EL (cell line): Measurements from ENCODE around the gene GNG4.
A peak's percentile ranks its signal among the peaks of the same experiment; 100 is the strongest.
"Not testable (repeated sequence)": the region's sequence is repeated elsewhere in the genome, so short reads cannot be mapped to it uniquely, and the experiment has no call there.

Experiments
- DNase-seq: peaks from one replicate; pipeline ENCODE4 v3.0.0-alpha.2; 2016

GNG4 gene

DNA sequence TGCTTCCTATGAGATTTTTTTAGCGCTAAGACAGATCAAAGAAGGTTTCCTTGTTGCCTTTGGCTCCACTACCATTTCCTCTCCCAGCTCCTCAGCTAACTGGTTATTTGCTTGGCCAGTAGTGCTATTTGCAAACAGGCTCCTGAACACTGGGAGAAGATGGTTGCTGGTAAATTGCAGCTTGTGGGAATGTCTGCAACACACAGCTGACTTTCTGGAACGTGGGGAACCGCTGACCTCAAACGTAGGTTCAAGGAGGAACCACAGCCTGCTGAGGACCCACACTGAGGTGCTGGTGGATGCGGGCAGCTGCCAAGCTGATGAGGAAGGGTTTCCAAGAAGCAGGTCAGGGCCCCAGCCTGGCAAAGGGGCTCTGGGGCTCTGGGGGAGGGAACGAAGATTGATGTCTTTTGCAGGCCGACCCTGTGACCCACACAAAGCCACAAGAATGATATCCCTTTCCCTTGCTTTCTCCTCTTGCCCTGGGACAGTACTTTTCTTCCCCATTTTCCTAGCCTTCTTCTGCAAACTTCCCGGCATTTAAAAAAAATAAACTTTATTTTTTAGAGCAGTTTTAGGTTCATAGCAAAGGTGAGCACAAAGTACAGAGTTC lies 24.8 kb downstream of the GNG4 start:
- DNase-seq: no peak

DNA sequence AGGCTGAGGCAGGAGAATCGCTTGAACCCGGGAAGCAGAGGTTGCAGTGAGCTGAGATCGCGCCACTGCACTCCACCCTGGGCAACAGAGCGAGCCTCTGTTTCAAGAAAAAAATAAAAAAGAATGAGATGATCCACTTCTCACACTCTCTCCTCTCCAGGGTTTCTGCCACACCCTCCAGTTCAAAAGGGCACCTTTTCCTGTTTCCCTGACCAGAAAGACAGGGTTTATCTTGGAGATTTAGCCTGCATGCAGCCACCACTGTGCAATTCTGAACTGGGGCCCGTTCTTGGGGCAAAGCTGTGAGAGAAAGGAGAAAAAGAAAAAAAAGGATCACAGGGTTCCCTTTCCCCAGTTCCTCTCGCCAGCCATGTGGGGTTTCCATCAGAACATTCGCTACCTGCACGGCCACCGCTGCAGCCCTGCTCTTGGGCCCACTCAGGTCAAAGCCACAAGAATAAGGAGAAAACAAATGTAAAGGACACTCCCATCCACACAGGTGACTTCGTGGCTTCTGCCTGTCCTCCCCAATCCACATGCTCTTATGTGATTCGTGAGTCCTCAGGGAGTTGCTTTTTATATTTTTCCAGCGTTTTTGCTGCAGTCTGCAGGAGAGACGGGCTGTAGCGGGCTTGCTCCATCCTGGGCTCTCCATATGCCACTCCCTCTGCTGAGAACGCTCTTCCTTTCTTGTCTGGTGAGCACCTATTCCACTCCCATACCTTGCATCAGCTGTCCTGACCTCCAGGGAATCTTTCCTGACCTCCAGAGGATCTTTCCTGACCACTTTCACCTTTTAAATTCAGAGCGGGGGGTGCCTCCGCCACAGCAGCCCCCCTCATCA lies 26.4 kb downstream of the GNG4 start:
- no peak for DNase-seq

DNA sequence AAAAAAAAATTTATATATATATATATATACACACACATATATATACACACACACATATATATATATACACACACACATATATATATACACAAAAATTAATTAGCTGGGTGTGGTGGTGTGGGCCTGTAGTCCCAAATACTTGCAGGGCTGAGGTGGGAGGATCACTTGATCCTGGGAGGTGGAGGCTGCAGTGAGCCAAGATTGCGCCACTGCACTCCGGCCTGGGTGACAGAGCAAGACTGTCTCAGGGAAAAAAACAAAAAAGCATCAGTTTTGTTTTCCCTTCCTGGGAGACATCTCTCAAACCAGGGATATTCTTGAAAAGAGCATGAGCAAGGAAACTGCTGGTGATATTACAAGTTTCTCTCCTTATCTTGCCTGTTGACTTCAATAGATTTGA lies 30.4 kb downstream of the GNG4 start:
- DNase-seq: not testable (repeated sequence)

DNA sequence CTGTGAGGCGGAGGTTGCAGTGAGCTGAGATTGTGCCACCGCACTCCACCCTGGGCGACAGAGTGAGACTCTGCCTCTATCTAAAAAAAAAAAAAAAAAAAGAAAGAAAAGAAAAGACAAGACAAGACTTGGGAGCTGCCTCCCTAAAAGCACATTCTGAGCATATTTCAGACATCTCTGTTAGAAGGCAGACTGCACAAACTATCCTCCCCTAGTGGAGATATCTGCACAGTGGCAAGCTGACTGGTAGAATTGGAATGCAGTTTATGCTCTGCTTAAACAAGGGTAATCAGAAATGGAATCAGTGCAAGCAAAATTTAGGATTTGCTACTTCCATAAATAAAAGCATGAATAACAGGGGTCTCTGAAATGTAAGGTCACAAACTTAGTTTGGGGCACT lies 31.8 kb downstream of the GNG4 start:
- peak; percentile 75 for DNase-seq

DNA sequence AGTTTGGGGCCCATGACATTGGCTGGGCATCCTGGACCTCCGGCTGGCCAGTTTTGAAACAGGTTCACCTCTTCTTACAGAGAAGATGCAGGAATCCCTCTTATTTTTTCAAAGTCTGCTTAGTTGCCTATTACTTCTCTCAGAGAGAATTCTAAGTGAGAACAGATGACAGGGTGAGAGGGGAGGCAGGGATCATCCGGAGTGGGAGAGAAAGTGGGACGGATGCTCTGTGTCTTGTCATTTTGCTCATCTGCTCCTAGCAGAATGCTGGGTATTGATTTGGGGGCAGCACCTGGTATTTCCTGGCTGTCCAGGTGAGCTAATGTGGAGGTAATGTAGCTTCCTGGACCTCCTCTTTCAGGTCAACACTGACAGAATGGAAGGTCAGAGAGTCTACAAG lies 32.4 kb downstream of the GNG4 start:
- DNase-seq: no peak

DNA sequence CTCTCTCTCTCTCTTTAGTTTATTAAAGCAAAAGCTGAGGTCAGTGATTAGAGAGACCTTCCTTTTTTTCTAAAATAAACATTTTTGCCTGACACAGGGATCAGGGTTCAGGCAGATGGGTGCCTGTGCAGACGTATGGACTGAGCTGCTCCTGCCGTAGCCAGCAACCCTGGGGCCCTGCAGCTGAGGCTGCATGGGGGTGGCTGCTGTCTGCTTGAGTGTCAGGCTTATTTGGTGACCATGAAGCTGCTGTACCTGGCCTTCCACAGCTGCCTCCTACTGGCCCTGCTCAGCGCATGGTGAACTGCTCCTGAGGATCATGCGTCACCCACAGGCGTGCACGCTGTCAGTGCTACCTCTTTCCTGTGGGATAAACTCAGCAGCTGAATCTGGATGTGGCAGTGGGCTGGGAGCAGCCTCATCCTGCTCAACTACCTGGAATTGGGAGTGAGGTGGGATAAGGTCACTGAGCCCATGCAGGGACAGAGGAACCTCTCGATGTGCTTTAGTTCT lies 35.1 kb downstream of the GNG4 start:
- no peak for DNase-seq

DNA sequence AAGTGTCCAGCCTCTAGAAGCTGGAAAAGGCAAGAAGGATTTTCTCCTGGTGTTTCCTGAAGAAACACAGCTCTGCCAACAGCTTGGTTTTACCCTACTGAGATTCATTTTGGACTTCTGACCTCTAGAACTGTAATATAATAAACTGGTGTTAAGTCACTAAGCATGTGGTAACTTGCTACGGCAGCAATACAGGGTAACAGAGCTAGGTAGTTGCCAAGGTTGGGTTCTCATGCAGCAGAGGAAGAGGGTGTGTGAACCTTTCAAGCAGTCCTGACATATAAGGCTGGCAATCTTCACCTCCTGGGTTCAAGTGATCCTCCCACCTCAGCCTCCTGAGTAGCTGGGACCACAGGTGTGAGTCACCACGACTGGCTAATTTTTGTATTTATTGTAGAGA lies 36.0 kb downstream of the GNG4 start:
- DNase-seq: no peak

DNA sequence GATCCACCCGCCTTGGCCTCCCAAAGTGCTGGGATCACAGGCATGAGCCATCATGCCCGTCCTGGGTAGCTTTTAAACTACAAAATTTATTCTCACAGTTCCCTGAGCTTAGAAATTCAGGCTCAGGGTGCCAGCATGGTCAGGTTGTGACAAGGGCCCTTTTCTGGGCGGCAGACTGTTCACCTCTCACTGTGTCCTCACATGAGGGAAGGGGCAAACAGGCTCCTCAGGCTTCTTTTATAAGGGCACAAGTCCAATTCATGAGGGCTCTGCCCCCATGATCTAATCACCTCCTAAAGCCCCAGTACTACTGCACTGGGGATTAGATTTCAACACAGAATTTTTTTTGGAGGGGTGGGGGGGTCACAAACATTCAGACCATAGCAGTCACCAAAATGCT lies 36.8 kb downstream of the GNG4 start:
- no peak for DNase-seq

DNA sequence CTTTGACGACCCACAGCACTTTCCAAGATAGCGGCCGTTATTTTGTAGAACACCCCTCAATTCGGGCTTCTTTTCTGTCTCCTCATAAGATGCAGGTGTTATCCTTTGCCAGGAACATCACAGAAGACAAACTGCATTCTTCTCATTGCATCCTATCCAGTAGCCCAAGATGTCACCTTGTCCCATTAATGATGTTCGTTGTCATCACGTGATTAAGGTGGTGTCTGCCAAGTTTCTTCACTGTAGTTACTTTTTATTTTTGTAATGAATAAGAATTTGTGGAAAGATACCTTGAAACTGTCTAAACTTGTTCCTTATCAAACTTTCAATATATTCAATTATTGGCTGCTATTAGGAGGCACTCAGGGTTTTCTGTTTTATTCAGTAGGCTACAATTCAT lies 39.4 kb downstream of the GNG4 start:
- DNase-seq: no peak

DNA sequence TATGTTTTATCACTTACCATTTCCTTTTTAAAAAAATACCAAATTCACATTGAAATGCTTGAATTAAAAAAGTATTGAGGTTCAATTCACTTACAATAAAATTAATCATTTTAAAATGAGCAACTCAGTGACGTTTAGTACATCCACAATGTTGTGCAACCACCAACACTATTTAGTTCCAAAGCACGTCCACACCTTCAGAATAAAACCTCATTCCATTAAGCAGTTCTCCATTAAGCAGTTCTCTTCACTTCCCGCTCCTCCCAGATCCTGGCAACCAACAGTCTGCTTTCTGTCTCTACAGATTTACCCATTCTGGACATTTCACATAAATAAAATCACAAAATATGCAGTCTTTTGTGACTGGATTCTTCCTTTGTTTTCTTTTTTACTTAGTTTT lies 41.3 kb downstream of the GNG4 start:
- DNase-seq: no peak

DNA sequence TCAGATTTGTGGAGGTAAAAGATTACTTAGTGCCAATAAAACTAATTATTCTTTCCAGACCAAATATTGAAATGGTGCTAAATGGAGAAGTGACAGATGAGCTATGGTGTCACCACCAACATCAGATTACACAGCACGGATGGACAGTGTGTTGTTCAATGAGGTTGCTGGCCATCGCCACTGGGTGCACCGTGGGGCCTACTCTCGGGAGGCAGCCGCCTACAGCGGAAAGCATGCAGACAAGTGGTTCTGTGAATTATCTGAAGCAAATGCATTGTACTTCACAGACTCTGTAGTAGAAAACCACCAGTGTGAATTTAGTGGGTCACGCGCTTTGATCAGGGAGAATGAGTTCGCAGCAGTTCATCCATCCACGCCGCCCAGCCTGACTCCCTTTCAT lies 42.3 kb downstream of the GNG4 start:
- no peak for DNase-seq

DNA sequence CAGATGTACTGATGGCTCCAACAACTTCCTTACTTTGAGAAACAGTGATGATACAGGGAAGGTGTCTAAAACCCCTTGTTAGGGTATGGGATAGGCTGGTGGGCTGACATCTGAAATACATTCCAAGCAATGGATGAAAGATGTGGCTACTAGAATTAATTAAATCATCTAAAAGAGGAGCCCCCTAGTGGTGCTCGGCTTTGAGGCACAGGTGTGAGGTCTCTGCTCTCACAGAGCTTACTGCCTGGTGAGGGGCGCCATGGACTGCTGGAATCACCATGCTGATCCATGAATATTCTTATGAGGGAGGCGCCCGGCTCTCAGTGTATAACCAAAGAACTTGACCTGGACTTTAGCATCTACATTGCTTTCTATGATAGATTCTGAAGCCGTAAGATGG lies 48.5 kb downstream of the GNG4 start:
- DNase-seq: peak; percentile 10

DNA sequence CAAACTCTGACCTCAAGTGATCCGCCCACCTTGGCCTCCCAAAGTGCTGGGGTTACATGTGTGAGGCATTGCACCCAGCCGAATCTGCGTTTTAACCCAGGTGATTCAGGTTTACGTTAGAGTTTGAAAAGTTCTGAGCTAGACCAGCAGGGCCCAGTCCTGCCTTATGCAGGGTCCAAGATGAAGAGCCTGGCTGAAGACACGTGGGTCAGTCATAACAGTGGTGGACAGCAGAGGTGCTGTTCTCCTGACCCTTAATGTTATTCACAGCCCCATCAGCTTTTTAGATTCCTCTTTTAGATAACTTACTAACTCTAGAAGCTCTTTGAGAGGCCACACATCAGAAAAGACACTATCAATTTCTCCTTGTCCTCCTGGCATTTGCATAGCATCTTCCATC lies 50.0 kb downstream of the GNG4 start:
- no peak for DNase-seq

DNA sequence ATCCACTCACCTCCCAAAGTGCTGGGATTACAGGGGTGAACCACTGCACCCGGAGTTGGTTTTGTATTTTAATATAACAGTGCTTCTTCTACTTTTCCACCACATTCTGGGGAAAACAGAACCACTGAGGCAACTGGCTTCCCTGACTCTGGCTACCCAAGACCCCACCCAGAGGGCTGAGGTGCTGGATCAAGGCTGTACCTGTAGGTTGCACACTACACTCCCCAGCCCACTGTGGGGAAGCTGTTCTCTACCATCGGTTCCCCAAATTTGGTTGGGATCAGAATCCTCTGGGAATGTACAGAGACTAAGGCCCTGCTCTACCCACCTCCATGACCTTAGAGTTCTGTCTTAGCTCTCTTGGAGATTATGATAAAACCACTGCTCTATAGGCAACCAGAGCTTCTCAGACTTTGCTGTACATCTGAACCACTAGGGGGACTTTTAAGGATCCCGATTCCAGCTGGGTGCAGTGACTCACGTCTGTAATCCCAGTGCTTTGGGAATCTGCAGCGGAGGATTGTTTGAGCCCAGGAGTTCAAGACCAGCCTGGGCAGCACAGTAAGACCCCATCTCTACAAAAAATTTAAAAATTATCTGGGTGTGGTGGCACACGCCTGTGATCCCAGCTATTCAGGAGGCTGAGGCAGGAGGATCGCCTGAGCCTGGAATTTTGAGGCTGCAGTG lies 51.6 kb downstream of the GNG4 start:
- peak; percentile 60 for DNase-seq

DNA sequence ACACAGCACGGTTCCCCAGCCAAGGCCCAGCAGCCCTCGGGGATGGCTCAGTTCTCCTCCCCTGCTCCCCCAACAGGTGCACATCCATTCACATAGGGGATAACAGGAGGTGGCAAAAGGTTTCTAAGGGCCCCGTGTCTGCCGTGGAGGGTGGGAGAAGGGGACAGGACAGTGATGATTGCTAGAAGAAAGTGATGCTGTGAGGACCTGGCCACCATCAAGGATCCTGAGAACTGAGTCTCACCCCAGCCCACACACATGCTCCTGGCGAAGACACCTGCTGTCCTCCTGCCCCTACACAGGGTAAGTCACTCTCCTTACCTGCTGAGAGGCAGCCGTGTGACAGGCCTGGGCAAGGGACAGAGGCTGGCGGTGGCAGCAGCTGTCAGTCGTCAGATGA lies 54.5 kb downstream of the GNG4 start:
- DNase-seq: no peak

DNA sequence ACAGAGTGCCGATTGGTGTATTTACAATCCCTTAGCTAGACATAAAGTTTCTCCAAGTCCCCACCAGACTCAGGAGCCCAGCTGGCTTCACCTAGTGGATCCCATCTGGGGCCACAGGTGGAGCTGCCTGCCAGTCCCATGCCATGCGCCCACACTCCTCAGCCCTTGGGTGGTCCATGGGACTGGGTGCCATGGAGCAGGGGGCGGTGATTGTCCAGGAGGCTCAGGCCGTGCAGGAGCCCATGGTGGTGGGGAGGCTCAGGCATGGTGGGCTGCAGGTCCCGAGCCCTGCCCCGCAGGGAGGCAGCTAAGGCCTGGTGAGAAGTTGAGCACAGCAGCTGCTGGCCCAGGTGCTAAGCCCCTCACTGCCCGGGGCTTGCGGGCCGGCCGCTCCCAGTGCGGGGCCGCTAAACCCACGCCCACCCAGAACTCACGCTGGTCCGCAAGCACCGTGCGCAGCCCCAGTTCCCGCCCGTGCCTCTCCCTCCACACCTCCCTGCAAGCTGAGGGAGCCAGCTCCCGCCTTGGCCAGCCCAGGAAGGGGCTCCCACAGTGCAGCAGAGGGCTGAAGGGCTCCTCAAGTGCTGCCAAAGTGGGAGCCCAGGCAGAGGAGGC lies 55.2 kb downstream of the GNG4 start:
- DNase-seq: not testable (repeated sequence)

DNA sequence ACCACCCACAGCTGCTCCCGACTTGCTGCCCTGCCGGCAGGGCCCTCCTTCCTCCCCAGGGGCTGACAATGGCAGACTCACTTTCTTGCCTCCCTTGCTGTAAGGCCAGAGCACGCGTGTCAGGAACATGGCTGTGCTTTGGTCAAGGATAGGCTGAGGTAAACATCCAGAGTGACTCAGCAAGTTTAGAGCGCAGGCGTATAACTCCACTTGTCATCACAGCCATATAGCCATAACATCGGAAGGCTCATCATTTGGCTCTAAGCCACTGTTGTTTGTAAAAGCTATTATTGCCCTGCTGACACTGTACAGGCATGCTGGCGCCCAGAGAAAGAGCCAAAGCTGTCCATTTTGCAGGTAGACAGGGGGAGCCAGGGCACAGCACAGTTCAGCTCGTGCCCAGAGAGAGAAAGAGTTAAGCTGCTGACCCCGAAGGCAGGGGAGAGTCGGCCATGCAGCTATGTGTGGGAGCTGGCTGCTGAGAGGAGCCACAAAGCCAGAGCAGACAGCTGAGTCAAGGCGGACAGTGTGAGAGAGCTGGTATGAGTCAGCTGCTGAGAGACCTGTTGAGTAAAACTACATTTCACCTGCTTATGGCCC lies 60.6 kb downstream of the GNG4 start:
- DNase-seq: peak; percentile 29

DNA sequence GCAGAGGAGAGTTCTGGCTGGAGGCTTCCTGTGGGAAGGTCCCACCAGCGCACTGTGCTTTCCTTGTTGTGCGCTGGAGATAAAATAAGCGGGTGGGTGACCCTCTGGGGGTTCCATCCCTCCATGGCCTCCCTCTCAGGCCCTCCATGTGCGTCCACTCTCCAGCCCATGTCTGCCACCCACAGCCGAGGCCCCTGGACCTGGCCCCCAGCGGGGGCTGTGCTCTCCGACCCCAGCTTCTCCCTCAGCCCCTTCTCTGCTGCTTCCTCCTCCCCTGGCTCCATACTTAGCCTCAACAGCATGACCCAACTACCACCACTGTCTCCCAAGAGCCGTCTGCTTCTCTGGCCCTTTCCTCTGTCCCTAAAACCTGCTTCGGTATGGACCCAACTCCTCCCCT lies 61.4 kb downstream of the GNG4 start:
- DNase-seq: no peak

DNA sequence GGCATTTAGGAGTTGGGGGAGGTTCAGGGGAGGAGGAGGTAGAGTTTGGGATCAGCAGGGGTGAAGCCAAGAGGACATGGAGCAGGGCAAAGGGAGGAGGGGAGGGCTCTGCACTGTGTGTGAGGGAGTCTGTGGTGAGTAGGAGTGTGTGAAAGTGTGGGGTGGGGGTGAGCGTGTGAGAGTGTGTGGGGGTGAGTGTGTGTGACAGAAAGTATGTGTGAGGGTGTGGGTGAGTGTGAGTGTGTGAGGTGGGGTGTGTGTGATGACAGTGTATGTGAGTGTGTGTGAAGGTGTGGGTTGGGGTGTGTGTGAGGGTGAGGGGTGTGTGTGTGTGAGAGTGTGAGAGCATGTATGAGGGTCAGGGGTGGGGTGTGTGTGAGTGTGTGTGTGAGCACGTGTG lies 62.6 kb downstream of the GNG4 start:
- DNase-seq: no peak

DNA sequence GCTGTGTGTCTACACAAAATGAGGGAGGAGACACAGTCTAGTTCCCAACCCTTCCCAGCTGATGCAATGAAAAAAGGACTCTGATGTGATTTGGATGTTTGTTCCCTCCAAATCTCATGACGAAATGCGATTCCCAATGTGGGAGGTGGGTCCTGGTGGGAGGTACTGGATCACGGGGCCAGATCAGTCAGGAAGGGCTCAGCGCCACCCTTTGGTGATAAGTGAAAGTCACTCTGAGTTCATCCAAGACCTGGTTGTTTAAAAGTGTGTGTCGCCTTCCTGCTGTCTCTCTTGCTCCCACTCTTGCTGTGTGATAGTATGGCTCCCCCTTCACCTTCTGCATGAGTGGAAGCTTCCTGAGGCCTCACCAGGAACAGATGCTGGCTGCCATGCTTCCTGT lies 63.2 kb downstream of the GNG4 start:
- no peak for DNase-seq

DNA sequence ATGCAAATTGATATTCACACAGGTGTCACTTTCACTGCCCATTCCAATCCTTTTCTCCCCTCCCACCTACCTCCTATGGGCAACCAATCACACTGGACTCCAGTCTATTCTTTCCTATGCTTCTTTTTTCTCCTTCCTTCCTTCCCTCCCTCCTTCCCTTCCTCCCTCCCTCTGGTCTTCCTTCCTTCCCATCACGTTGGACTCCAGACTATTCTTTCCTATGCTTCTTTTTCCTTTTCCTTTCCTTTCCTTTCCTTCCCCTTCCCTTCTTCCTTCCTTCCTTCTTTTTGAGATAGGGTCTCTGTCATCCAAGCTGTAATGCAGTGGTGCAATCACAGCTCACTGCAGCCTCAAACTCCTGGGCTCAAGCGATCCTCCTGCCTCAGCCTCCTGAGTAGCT lies 64.6 kb downstream of the GNG4 start:
- DNase-seq: no peak

DNA sequence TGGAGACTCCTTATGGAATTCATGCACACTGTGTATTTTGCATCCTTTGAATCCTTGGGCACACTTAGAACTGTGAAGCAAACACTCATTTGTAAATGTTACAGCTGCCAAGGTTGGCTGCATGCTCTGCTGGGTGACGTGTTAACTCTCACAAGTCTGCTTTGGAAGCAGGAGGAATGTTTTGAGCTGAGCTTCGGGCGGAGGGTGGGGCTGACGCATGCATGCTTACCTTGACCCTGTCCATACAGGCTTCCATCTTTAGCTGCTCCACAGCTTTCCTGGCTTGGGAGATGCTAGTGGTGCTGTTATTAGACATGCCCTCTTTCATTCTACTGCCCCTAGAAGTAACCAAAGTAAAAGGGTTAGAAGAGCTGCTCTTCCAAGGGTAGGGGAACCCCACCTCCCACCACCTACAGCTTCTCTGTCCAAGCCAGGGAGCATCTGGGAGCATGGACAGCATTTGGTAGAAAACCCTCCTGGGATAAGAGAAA lies 66.0 kb downstream of the GNG4 start:
- no peak for DNase-seq

DNA sequence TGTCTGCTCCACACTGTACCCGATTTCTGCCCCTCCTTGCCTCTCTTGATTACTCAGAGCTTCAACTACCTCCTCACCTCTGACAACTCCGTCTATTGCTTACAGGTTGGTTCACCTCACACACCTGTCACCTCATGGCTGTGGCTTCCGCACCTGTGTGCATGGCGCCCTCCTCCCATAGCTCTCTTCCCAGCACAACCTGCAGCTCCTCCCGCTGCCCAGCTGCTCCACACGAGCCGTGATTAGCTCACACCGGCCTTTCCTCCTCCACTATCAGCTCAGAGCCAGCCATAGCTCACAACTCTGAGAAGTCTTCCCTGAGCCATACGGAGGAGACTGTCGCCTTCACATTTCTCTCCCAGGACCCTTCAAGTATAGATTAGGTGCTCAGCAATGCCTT lies 67.5 kb downstream of the GNG4 start:
- DNase-seq: no peak
